ENCODE results near the gene WDR70.

Gene WDR70

DNA sequence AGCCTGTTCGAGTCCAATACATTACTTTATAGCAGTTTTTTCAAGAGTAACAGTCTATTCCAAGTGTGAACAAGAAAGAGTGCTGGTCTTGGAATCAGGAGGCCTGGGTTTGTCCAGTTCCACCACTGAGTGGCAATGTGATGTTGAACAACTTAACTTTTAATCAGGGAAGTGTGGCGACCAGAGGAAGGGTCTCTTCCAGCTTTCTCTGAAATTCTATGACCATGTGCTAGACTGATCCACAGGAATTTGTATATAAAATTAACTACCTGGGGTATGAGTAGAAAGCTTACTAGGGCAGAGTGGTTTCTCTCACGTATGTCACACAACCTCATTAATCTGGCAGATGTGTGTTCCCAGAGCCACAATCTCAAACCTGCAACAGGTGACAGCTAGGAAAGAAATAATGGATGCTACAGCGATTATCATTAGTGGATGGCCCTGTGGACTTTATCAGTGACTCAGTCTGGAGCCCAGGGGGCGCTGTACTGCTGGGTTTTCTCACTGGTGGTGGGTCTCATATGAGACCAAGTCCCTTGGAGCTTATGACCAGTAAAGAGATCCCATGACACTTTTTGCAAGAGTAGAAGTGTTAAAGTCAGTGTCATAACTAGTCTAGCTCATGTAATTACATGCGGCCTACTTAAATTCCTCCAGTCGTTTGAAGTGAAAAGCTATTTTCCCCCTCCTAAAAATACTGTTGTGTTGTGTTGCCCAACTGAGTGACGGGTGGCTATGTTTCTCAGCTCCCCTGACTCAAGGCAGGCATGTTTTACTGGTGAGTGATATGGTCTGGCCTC lies 344.2 kb downstream of the WDR70 start:
- DNase-seq (ENCODE audit: low spot score), result no peak

GRCh38 chr5:37724395-37725125 lies 345.4 kb downstream of the WDR70 start:
- DNase-seq (ENCODE audit: low spot score), result peak; percentile 32

DNA sequence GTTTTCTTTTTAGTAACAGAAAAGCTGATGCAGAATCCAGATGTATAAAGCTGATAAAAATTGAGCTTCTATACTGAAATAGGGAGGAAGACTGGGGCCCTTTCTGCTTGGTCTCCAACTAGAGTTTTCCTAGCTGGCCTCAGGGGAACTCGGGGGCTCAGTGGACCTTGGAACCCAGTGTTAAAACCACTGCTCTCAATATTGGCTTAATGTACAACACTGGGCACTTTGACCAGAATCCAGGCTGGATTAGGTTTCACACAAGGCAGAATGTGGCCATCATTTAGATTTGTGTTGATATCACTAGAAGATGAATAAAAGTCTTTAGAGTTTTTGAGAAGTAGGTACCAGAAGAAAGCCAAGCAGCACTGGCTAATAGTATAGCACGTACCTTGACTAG lies 346.1 kb downstream of the WDR70 start:
- no peak for DNase-seq (ENCODE audit: low spot score)

DNA sequence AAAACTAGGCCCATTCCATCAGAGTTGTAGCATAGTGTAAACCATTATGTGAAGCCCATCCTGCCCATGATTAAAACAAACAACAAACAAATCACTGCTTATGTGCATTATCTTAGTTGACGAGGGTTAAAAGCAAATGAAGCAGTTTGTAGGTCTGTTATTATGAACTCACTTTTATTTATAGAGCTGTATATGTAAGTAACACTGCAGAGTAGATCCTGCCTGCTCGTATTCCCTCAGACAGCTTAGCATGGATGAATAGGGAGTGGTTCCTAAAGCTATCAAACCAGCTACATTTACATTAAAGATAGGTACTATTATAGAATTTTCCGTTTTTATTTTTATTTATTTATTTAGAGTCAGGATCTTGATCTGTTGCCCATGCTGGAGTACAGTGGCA lies 348.1 kb downstream of the WDR70 start:
- no peak for DNase-seq (ENCODE audit: low spot score)

DNA sequence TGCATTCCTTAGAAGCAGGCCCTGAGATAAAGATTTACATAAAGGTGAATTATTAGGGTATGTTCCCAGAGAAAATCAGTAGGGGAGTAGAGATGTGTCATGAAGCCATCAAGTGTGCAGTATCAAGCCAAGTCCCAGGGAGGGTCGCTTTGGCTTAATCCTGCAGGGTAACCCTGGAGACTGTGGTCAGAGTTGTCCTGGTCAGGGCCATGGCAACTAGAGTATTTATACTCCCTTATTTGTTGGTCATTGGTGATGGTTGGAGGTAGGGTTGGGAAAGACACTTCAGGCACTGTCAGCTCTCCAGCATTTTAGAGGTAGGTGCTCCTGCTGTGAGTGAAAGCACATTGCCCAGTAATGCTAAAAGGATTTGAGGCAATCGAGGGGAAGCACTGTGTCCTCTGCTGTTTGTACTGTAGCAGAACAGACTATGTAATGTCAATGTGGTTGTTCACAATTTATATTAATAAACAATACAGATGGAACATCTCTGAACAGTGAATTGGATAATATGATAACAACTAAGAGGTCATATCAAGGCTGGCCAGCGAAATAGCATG lies 351.9 kb downstream of the WDR70 start:
- no peak for DNase-seq (ENCODE audit: low spot score)

DNA sequence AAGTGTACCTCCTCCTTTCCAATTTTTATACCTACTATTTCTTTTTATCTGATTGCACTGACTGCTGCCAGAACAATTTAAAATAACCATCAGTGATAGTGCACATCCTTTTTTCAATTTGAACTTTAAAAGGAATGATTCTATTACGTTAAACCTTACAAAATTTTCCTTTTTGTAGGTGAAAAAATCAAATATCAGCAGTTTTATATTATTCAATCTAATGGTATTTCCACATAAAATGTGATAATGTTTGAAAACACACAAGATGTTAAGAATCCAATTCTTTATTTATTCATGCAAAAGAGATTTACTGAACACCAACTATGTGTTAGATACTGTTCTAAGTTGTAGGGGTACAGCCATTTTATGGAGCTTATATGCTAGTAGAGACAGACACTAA lies 355.0 kb downstream of the WDR70 start:
- no peak for DNase-seq (ENCODE audit: low spot score)

- no peak for DNase-seq (ENCODE audit: low spot score)
Observed at GRCh38 chr5:37735649-37736347, 356.7 kb downstream of the WDR70 start.

DNA sequence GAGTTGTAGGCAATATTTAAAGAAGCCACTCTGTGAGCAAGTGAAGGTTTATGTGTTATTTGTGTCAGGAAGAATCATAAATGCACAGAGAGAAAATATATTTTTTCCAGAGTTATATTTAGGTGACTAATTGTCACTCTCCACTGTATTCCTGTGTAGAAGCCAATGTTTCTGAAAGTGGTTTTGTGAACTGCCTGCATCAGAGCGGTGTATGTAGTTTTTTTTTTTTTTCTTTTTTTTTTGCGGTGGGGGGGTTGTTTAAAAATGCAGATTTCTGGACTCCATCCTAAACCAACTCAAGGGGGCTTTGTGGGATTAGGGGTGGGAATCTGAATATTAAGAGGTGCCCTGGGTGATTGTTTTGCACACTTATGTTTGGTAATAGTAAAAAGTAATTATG lies 357.3 kb downstream of the WDR70 start:
- DNase-seq (ENCODE audit: low spot score), result no peak

- no peak for DNase-seq (ENCODE audit: low spot score)
Observed at GRCh38 chr5:37737326-37738056, 358.4 kb downstream of the WDR70 start.

DNA sequence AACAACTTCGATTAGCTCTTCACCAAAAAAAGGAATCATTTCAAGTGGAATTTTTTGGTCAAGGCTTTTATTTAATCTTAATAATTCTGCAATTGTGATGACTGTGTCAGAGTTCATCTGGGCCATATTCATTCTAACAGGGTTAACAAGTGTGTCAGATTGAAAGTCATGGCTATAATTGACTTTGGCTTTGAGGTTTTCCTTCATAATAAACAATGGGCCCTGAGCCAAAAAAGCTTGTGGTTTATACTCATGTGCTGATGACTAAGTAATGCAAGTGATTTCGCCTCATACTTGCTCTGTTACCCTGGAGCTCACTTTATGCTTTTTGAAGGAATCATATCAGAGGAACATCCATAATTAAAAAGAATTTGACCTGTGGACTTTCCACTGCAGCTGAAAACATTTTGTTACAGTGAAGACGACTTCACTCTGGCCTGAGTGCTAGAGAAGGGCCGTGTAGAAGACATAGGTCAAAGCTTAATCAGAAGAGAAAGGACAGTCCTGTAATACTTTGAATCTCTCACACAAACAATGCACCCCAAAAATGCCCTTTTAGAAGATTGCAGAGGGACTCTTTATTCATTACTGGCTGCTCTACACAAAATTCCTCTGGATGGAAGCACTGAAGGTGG lies 359.1 kb downstream of the WDR70 start:
- DNase-seq (ENCODE audit: low spot score), result peak; percentile 47

DNA sequence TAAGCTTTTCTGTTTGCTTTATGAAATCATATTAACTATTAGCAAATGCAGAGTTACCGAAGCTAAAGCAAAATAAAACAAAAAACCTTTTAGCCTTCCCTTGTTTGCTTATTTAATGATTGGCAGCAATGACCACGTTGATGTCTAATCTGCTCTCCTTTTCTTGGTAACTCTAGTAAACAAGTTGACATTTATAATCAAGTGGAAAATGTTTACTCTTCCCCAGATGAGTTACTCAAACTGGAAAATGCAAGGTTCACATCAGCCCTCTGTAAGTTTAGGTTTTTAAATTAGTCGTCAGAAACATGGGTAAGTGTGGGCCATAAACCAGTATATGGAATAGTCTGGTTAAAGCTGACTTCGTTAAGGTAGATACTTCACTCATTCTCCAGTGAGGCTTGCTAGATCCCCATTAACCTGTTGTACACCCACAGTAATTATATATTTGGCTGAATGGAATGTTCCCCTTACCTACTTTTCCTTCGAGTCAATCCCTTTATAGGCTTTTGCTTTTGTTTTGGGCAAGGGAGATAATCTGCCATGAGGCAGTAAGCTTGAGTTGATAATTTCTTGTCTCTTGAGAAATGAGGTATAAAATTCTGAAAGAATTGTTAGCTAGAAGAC lies 359.9 kb downstream of the WDR70 start:
- DNase-seq (ENCODE audit: low spot score), result no peak

DNA sequence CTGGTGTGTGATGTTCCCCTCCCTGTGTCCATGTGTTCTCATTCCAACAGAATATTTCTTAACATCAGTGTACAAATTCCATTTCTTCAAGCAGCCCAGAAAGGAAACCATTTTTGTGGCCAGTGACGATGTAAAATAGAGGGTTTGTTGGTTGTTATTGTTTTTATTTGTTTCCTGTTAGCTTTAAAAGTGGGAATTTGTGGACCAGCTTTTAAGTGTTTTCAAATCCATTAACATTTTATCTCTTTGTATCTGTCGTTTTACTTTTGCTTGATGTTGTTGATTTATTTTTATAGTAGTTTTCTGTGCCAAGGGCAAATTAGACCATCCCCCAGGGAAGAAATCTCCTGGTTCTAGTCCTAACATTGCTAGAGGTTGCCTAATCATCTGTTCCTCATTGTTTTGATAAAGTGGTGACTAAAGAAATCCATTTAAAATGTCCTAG lies 360.7 kb downstream of the WDR70 start:
- peak; percentile 58 for DNase-seq (ENCODE audit: low spot score)

- DNase-seq (ENCODE audit: low spot score), result peak; percentile 44
Observed at GRCh38 chr5:37740331-37741066, 361.4 kb downstream of the WDR70 start.

DNA sequence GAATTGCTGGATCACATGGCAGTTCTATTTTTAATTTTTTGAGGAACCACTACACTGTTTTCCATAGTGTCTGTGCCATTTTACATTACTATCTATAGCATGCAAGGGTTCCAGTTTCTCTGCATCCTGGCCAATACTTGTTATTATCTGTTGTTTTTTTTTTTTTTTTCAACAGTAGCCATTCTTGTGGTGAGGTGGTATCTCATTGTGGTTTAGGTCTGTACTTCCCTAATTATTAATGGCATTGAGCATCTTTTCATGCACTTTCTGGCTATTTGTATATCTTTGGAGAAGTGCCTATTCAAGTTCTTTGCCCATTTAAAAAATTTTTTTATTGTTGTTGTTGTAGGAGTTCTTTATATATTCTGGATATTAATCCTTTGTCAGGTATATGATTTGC lies 363.0 kb downstream of the WDR70 start:
- DNase-seq (ENCODE audit: low spot score), result no peak

- peak; percentile 23 for DNase-seq (ENCODE audit: low spot score)
Observed at GRCh38 chr5:37751227-37751626, 372.1 kb downstream of the WDR70 start.

DNA sequence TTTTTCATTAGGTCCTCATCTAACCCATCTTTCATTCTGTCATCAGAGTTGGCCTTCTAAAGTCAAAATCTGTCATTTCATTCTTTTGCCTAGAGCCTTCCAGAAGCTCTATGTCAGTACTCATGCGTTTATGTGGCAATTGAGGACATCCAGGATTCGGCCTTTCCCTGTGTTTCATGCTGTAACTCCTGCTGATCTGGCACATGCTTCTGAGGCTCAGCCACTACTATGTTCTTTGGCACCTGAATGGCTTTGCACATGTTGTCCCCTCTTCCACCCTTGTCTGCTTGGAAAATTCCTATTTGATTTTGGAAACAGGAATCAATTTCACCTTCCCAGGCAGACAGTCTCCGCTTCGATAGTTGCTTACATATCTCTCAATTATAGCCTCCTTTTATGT lies 375.9 kb downstream of the WDR70 start:
- DNase-seq (ENCODE audit: low spot score), result no peak

- DNase-seq (ENCODE audit: low spot score), result no peak
Observed at GRCh38 chr5:37755581-37755980, 376.5 kb downstream of the WDR70 start.

GRCh38 chr5:37756248-37756647 lies 377.1 kb downstream of the WDR70 start:
- DNase-seq (ENCODE audit: low spot score), result no peak

- DNase-seq (ENCODE audit: low spot score), result no peak
Observed at GRCh38 chr5:37757980-37758582, 379.0 kb downstream of the WDR70 start.

DNA sequence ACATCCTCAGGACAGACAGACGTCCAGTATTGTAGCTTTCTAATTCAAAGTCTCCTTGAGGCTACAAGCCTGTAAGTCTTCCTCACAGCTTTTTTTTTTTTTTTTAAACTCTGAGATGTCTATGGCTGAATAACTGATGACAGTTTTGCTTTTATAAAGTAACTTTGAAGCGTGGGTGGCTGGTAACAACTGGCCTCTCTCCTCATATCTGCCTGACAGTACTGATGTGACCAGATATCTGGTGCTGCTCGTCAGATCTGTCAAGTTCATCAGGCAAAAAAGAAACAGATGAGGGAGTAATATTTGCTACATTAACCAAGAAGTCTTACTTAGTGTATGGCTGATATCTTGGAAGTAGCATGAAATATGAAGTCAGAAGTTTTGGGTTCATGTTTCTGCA lies 388.1 kb downstream of the WDR70 start:
- no peak for DNase-seq (ENCODE audit: low spot score)

All from GM03348 (cell line).